ENCODE data around the gene CHST4. TPM values are rescaled to one million over a fixed set of nuclear protein-coding genes. Genes with fewer than 3 reads are reported as not detected.

The CHST4 gene
- total and polyA plus RNA-seq, 9 of the 15 experiments (the other 6 are each of a cell fraction or from before 2014, with no cell fraction given) = 0.07 TPM; not detected in 8

GRCh38 chr16:71484006-71484893, 42.0 kb upstream of the CHST4 start (continued):
- no peak for TF ChIP-seq RERE (CRISPR knock-in tag; IDR thresholded peaks at IDR 0.05; ENCODE audit: borderline replicate concordance)
- no peak for TF ChIP-seq MTF1 (CRISPR knock-in tag; IDR thresholded peaks at IDR 0.05; ENCODE audit: borderline replicate concordance)
- TF ChIP-seq ESRRB (CRISPR knock-in tag; IDR thresholded peaks at IDR 0.05; ENCODE audit: borderline replicate concordance) = no peak
- TF ChIP-seq ETV1 (tag; conservative IDR thresholded peaks at IDR 0.05; ENCODE audit: low read depth) = 0 out of 2 replicates have a peak, but pooled peaks have one; percentile 50
- TF ChIP-seq GTF2E2 (tag; IDR thresholded peaks at IDR 0.05) = no peak
- TF ChIP-seq DDX20 (tag; IDR thresholded peaks at IDR 0.05; ENCODE audit: low read depth) = no peak
- no peak for TF ChIP-seq MAX (CRISPR knock-in tag; IDR thresholded peaks at IDR 0.05)
- no peak for TF ChIP-seq PCBP1 (IDR thresholded peaks at IDR 0.05; ENCODE audit: low read depth, low read length, poor library complexity, severe bottlenecking)
- no peak for TF ChIP-seq POLR3A (IDR thresholded peaks at IDR 0.05; ENCODE audit: borderline replicate concordance, extremely low read depth, insufficient read depth, insufficient read length)
- no peak for TF ChIP-seq ZNF3 (CRISPR knock-in tag; IDR thresholded peaks at IDR 0.05)
- no peak for TF ChIP-seq PREB (CRISPR knock-in tag; IDR thresholded peaks at IDR 0.05)
- TF ChIP-seq ZNF146 (CRISPR knock-in tag; IDR thresholded peaks at IDR 0.05; ENCODE audit: unreplicated experiment) = no peak
- TF ChIP-seq MTA2 (IDR thresholded peaks at IDR 0.05; ENCODE audit: low read depth) = no peak
- peak; percentile 73; the same call in 1 of the 2 replicates for TF ChIP-seq THRB (CRISPR knock-in tag; conservative IDR thresholded peaks at IDR 0.05)

All from K562 (cell line).